Measurements from ENCODE around the gene BNC2.

DNA sequence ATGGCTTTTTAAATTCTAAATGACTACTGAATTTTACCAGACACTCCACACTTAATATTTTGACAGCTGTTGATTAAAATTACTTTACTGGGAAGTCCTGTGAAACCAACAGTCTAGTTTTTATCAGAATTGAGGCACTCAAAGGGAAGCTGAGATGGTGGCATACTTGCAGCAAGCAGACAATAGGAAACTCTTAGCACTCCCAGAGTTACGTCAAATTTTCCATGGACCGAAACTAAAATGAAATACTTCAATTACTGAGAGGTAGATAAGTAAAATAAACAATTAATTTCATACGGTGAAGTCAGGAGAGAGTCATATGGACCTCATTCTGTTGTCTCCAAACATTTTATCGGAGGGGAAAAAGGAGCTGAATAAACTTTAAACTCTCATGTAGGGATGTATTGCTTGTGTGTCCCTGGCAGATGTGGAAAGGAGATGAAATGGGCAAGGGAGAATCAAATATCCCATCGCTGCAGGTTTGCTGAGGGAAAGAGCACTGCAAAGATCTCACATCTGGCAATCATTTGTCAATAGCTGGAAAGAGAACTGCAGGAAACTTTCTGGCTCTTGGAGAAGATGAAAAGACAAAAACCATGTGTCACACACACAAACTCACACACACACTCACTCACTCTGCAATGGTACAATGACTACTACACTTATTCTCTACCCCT, 189.4 kb downstream of the BNC2 start:
- TF ChIP-seq, protein P1, sequence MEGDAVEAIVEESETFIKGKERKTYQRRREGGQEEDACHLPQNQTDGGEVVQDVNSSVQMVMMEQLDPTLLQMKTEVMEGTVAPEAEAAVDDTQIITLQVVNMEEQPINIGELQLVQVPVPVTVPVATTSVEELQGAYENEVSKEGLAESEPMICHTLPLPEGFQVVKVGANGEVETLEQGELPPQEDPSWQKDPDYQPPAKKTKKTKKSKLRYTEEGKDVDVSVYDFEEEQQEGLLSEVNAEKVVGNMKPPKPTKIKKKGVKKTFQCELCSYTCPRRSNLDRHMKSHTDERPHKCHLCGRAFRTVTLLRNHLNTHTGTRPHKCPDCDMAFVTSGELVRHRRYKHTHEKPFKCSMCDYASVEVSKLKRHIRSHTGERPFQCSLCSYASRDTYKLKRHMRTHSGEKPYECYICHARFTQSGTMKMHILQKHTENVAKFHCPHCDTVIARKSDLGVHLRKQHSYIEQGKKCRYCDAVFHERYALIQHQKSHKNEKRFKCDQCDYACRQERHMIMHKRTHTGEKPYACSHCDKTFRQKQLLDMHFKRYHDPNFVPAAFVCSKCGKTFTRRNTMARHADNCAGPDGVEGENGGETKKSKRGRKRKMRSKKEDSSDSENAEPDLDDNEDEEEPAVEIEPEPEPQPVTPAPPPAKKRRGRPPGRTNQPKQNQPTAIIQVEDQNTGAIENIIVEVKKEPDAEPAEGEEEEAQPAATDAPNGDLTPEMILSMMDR (IDR thresholded peaks at IDR 0.05): no peak
- TF ChIP-seq EP300 (IDR thresholded peaks at IDR 0.05; ENCODE audit: low read depth) (no peak), POLR2A (IDR thresholded peaks at IDR 0.05) (no peak)
